ENCODE measurements around the gene CHD3.

- TF ChIP-seq CTCF (IDR thresholded peaks at IDR 0.05; ENCODE audit: low read length) (no peak), EZH2 (IDR thresholded peaks at IDR 0.05; ENCODE audit: borderline replicate concordance, low read length) (no peak)
Observed at GRCh38 chr17:7897773-7898172, 9.2 kb downstream of the CHD3 start.

Measured in OCI-LY1 (cell line).